Thyroid gland (tissue), 4 donors: ENCODE results near the gene GSG1L. TPM values are rescaled to one million over a fixed set of nuclear protein-coding genes. Genes with fewer than 3 reads are reported as not detected.

Source experiments
- DNase-seq, 2 donors: peaks; one replicate each; pipeline ENCODE4 v3.0.0-alpha.2; 2019
- H3K27ac ChIP-seq, 3 donors: fragments of 200-600 bp; sonication (generic); 1 replicate in 2 of 3; 2 replicates in 1 of 3; pipeline ENCODE4 v1.5.1; 2016 to 2019; ENCODE audit warnings: mild to moderate bottlenecking in 1 of 3, moderate library complexity in 1 of 3
- H3K27me3 ChIP-seq: fragments of 200-600 bp; sonication (generic); one replicate; pipeline ENCODE4 v1.5.1; 2019
- H3K36me3 ChIP-seq, 2 donors: fragments of 200-600 bp; sonication (generic); one replicate each; pipeline ENCODE4 v1.5.1; 2016 to 2019
- H3K4me1 ChIP-seq, 2 donors: fragments of 200-600 bp; sonication (generic); one replicate each; pipeline ENCODE4 v1.5.1; 2017 to 2019
- H3K4me3 ChIP-seq, 3 donors: fragments of 200-600 bp; sonication (generic); replicated peaks in 1 of 3; 1 replicate in 2 of 3; 2 replicates in 1 of 3; pipeline ENCODE4 v1.5.1; 2016; ENCODE audit warnings: mild to moderate bottlenecking in 1 of 3
- H3K9me3 ChIP-seq: fragments of 200-600 bp; sonication (generic); one replicate; pipeline ENCODE4 v1.5.1; 2017
- POLR2A ChIP-seq, 2 donors: fragments of 450-650 bp; IDR thresholded peaks; one replicate each; pipeline ENCODE4 v1.6.1; 2017; ENCODE audit warnings: antibody characterized with exemption in 2 of 2, mild to moderate bottlenecking in 2 of 2, moderate library complexity in 1 of 2
- WGBS, 2 donors: methylation state at CpG; one replicate each; pipeline ENCODE4 v1.1.5; 2017; 5-methylcytosine and 5-hydroxymethylcytosine counted together
- intact Hi-C: fragments of 100-400 bp; cut with DNase I; formaldehyde crosslinking; loops from one replicate; pipeline ENCODE4 v1.15.1; 2023
- total RNA-seq, 4 donors: library from RNA; depleted of rRNA; stranded (reverse); fragments of >200 nt; gene quantifications; one replicate each; pipeline ENCODE4 v1.2.3, GENCODE V29; 2016
- TF ChIP-seq, protein P1 (sequence below), 6 experiments: fragments of 200-600 bp in 3 of 6; fragments of 450-650 bp in 3 of 6; sonication (generic) in 3 of 6; IDR thresholded peaks; one replicate each; pipeline ENCODE4 v1.5.1; 2016 to 2019; ENCODE audit warnings: antibody characterized with exemption in 6 of 6, mild to moderate bottlenecking in 2 of 6, inconsistent platforms in 1 of 6, moderate library complexity in 1 of 6

Gene GSG1L
- total RNA-seq, 4 donors from 2014 or later = not detected

DNA sequence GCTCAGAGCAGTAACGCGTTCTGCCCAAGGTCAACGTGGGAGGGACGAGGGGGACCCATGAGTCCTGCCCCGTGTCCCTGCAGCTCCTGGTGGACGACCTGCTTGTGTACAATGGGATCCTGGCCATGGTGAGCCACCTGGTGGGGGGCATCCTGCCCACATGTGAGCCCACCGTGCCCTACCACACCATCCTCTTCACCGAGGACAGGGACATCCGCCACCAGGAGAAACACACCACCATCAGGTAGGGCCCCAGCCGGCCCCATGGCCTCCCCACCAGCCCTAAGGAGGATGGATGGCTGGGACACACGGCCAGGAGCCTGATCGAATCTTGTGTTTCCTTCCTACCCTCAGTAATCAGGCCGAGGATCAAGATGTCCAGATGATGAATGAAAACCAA is 286.0 kb downstream of the GSG1L start:
- intact Hi-C loops = no loop called here
- no peaks in the 10 kb centered on the region for H3K9me3 ChIP-seq
- peaks cover 3 to 5% of the 10 kb centered on the region in 2 donors for H3K4me1 ChIP-seq
- DNase-seq = no peak
- no peak for TF ChIP-seq POLR2A (IDR thresholded peaks at IDR 0.05)
- 87 to 88% methylated on average over 11 to 12 of the region's 13 CpGs for WGBS, 2 donors
- H3K36me3 ChIP-seq = no peaks in the 10 kb centered on the region
- no peak overlapping the region for H3K4me3 ChIP-seq
- H3K27ac ChIP-seq = no peak overlapping the region
- H3K27me3 ChIP-seq = no peaks in the 10 kb centered on the region

DNA sequence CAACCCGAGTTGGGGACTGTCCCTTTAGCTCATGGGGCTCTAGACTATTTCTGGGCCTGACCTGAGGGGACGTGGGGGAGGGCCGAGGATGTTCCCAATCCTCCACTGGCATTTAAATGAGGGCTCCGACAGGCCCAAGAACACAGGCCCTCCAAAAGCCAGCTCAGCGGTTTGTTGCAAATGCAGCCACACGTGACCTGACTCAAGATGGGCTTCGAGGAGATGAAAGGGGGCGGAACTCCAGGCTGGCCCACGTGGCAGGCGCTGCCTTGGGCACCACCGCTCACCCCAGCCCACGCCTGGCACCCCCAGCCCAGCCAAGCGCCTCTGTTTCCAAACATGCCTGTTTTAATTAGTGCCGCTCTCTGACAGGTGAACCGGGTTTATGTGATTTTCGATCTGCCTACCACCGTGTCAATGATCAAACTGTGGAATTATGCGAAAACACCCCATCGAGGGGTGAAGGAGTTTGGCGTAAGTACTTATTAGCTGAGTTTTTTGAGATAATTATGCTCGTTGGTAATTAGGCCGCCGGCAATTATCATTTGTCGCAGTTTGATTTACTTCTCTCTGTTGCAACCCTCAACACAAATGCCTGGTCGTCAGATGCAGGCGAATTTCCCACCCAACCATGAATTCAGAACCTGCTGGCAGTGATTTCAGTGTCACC is 286.8 kb downstream of the GSG1L start:
- H3K27ac ChIP-seq = no peak overlapping the region
- H3K9me3 ChIP-seq = no peaks in the 10 kb centered on the region
- no peak overlapping the region for H3K4me3 ChIP-seq
- DNase-seq = peak; percentile 76 to 86
- H3K27me3 ChIP-seq = no peaks in the 10 kb centered on the region
- H3K36me3 ChIP-seq = peaks cover 0 to 5% of the 10 kb centered on the region in 2 donors
- TF ChIP-seq POLR2A (IDR thresholded peaks at IDR 0.05) = no peak
- TF ChIP-seq, protein P1, sequence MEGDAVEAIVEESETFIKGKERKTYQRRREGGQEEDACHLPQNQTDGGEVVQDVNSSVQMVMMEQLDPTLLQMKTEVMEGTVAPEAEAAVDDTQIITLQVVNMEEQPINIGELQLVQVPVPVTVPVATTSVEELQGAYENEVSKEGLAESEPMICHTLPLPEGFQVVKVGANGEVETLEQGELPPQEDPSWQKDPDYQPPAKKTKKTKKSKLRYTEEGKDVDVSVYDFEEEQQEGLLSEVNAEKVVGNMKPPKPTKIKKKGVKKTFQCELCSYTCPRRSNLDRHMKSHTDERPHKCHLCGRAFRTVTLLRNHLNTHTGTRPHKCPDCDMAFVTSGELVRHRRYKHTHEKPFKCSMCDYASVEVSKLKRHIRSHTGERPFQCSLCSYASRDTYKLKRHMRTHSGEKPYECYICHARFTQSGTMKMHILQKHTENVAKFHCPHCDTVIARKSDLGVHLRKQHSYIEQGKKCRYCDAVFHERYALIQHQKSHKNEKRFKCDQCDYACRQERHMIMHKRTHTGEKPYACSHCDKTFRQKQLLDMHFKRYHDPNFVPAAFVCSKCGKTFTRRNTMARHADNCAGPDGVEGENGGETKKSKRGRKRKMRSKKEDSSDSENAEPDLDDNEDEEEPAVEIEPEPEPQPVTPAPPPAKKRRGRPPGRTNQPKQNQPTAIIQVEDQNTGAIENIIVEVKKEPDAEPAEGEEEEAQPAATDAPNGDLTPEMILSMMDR (IDR thresholded peaks at IDR 0.05) = no peak
- intact Hi-C loops = no loop called here
- 65 to 77% methylated on average over 22 to 26 of the region's 26 CpGs for WGBS, 2 donors
- peaks cover 3 to 5% of the 10 kb centered on the region in 2 donors for H3K4me1 ChIP-seq

- DNase-seq = no peak
- no peaks in the 10 kb centered on the region for H3K27me3 ChIP-seq
- H3K4me1 ChIP-seq = peaks cover 3 to 10% of the 10 kb centered on the region in 2 donors
- no peaks in the 10 kb centered on the region for H3K9me3 ChIP-seq
- 92 to 95% methylated on average over 6 to 8 of the region's 8 CpGs for WGBS, 2 donors
- no peak overlapping the region for H3K4me3 ChIP-seq
- intact Hi-C loops = no loop called here
- H3K36me3 ChIP-seq = peaks cover 0 to 14% of the 10 kb centered on the region in 2 donors
- no peak for TF ChIP-seq POLR2A (IDR thresholded peaks at IDR 0.05)
- no peak overlapping the region for H3K27ac ChIP-seq
These were observed 288.3 kb downstream of the GSG1L start for GRCh38 chr16:27775254-27775653.

GRCh38 chr16:27774779-27775178 is 288.7 kb downstream of the GSG1L start:
- Histone ChIP-seq H3K27ac (no peak overlapping the region), H3K4me1 (peaks cover 3 to 9% of the 10 kb centered on the region in 2 donors)
- intact Hi-C loops = no loop called here

DNA sequence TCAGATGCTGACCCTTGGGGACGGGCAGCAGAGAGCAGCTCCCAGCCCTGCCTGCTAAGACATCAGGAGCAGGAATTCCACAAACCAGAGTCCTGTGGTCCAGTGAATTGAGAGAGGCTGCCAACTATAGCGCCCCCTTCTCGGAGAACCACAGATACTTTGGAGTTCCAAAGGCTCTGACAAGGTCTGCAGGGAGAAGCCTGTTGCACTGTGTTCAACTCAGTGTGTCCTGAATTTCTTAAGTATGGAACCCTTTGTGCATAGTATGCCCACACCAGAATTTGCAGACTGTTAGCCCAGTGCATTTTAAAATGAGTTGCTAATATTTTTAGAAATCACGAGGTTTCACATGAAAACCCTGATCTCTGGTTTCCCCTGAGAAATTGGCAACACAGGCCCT is 290.2 kb downstream of the GSG1L start:
- no peak for DNase-seq
- intact Hi-C loops = no loop called here
- no peak for TF ChIP-seq POLR2A (IDR thresholded peaks at IDR 0.05)
- TF ChIP-seq, protein P1 (IDR thresholded peaks at IDR 0.05) = no peak
- Histone ChIP-seq H3K9me3 (no peaks in the 10 kb centered on the region), H3K4me3 (no peak overlapping the region), H3K27me3 (no peaks in the 10 kb centered on the region), H3K4me1 (peaks cover 0 to 17% of the 10 kb centered on the region in 2 donors), H3K36me3 (peaks cover 0 to 20% of the 10 kb centered on the region in 2 donors), H3K27ac (no peak overlapping the region)
- 100% methylated on average over 4 of the region's 4 CpGs for WGBS, 2 donors

More at GRCh38 chr16:27774779-27775178, 288.7 kb downstream of the GSG1L start:
- DNase-seq = no peak
- Histone ChIP-seq H3K4me3 (no peak overlapping the region), H3K9me3 (no peaks in the 10 kb centered on the region), H3K36me3 (peaks cover 0 to 18% of the 10 kb centered on the region in 2 donors), H3K27me3 (no peaks in the 10 kb centered on the region)
- 90 to 92% methylated on average over 16 to 22 of the region's 22 CpGs for whole genome bisulfite sequencing, 2 donors
- TF ChIP-seq, protein P1 (IDR thresholded peaks at IDR 0.05) = no peak
- TF ChIP-seq POLR2A (IDR thresholded peaks at IDR 0.05) = no peak

DNA sequence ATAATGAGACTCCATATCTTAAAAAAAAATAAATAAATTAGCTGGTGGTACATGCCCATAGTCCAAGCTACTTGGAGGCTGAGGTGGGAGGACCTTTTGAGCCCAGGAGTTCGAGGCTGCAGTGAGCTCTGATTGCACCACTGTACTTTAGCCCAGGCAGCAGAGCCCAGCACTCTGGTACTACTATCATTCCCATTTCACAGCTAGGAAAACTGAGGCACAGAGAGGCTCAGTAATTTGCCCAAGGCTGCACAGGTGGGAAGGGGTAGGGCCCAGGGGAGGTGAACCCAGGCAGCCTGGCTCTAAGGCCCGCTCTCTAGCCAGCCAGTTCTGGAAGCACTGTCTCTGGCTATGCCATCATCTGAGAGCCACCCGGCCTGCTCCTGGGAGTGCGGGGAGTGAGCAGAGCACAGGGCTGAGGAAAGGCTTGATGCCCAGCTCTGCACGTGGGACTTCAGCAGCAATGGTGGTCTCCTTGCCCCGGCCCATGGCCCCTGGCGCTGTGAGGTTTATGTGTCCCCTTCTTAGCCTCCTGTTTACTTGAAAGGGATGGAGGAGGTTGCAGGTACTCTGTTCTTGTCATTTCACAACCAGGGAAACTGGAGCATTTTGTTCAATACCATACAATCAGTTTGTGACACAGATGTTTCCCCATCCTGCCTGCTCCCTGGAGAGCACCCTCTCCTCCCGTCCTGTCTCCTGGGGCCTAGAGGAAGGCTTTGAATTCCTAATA is 291.3 kb downstream of the GSG1L start:
- H3K4me1 ChIP-seq = peaks cover 0 to 17% of the 10 kb centered on the region in 2 donors
- TF ChIP-seq, protein P1 (IDR thresholded peaks at IDR 0.05) = no peak
- no peak for TF ChIP-seq POLR2A (IDR thresholded peaks at IDR 0.05)
- no peak overlapping the region for H3K27ac ChIP-seq
- WGBS, 2 donors = 90 to 94% methylated on average over 2 to 8 of the region's 8 CpGs
- H3K36me3 ChIP-seq = peaks cover 0 to 20% of the 10 kb centered on the region in 2 donors
- no peaks in the 10 kb centered on the region for H3K9me3 ChIP-seq
- no peak overlapping the region for H3K4me3 ChIP-seq
- H3K27me3 ChIP-seq = no peaks in the 10 kb centered on the region
- intact Hi-C loops = no loop called here
- no peak for DNase-seq
